Embryonic facial prominence (tissue), 1 donor: Measurements from ENCODE around the gene CEP152.
"Not testable (repeated sequence)": the region's sequence is repeated elsewhere in the genome, so short reads cannot be mapped to it uniquely, and the experiment has no call there.

Experiments
- DNase-seq: peaks from one replicate; pipeline ENCODE4 v3.0.0-alpha.2; 2016; ENCODE audit errors: extremely low spot score

CEP152 gene

GRCh38 chr15:48811325-48811958, 573 bp upstream of the CEP152 start:
- no peak for DNase-seq

- DNase-seq = no peak
Observed at GRCh38 chr15:48806151-48806550, 4.7 kb downstream of the CEP152 start.

DNA sequence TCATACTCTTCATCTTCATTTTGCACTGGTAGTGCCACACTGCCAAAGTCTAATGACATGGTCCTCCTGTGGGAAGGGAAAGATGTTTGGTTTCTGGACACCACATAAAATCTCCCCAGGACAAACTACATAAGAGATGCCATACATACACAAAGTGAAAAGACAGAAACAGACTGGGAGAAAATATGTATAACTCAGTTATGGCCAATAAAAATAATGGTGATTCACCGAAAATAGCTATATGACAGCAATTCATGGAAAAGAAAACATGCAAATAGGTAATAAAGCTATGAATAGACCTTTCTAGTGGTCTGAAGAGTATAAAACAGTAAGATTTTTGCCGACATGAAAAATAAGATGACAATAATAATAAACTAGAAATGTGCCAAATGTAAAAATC, 5.3 kb downstream of the CEP152 start:
- DNase-seq = no peak

DNA sequence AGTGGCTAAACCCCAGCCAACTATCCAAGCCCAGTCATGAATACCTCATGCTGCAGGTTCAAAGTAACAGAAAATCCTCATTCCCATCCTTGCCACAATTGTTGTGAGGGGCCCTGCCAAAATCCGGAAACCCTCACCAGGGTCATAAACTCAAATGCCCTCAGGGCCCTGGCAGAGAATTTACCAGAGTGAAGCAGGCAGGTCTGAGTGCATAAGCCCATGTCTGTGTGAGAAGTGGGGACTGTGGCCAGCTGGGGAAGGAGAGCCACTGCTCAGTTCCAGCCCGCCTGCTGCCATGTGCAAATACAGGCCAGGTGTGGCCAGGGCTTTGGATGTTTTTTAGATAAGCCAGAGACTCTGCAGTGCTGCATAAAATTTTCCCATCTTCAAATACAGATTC, 7.0 kb downstream of the CEP152 start:
- DNase-seq = no peak

DNA sequence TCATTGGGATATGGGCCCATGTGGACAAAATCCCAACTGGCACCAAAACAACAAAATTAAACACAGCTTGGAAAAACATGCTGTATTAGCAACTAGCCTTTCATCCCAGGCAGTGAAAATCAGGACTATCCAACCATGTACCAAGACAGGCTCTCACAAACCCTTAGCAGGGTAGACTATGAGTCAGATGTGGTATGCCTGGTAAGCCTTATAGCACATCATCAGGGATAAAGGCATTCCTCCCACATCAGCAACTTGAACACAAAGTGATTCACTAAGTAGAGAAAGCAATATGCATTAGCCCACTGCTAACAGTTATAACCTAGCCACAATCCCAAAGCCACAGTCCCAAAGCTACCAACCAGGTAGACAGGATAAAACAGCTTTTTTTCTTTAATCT, 8.0 kb downstream of the CEP152 start:
- no peak for DNase-seq

GRCh38 chr15:48802257-48802656, 8.6 kb downstream of the CEP152 start:
- no peak for DNase-seq

GRCh38 chr15:48800811-48801455, 9.9 kb downstream of the CEP152 start:
- DNase-seq = no peak

GRCh38 chr15:48800245-48800644, 10.6 kb downstream of the CEP152 start:
- DNase-seq = no peak

GRCh38 chr15:48798319-48798718, 12.6 kb downstream of the CEP152 start:
- DNase-seq = no peak

GRCh38 chr15:48796930-48797329, 13.9 kb downstream of the CEP152 start:
- no peak for DNase-seq

DNA sequence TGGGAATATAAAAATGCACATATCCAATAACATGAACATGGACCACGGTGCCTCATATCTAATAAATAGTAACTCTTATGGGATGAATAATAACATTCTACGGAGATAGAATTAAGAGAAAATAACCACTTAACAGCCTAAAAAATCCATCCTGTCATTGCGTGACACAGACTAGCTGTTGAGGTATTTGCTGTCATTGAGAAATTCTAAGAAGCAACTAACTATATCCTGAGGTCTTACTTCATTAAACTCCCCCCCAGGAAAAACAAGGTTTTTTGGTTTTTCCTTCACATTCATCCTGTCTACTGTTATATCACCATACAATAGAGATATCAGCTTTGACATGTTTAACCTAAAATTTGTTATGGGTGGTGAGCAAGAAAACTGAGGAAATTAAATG, 14.3 kb downstream of the CEP152 start:
- no peak for DNase-seq

GRCh38 chr15:48795901-48796300, 15.0 kb downstream of the CEP152 start:
- DNase-seq = no peak

GRCh38 chr15:48794697-48795134, 16.2 kb downstream of the CEP152 start:
- DNase-seq = no peak

GRCh38 chr15:48792408-48792807, 18.5 kb downstream of the CEP152 start:
- no peak for DNase-seq

GRCh38 chr15:48790466-48791115, 20.3 kb downstream of the CEP152 start:
- DNase-seq = not testable (repeated sequence)

GRCh38 chr15:48785712-48786111, 25.2 kb downstream of the CEP152 start:
- no peak for DNase-seq

DNA sequence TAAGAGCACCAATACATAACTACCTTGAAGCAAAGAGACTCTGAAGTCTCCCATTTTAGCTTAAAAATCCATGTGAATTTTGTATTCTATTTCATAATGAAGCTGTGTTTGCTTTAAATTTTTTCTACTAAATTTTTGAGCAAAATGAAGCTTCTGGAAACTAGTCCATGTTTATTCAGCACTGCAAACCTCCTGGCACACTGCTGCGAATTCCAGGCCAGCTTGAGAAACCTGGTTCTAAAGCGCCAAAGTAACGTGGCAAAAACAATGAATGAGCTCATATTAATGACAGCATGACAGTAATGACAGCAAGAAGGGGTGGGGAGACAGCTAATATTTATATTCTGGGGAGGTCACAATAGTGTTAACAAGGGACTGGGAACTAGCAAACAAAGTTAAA, 25.7 kb downstream of the CEP152 start:
- DNase-seq = no peak

GRCh38 chr15:48784756-48785155, 26.1 kb downstream of the CEP152 start:
- no peak for DNase-seq

DNA sequence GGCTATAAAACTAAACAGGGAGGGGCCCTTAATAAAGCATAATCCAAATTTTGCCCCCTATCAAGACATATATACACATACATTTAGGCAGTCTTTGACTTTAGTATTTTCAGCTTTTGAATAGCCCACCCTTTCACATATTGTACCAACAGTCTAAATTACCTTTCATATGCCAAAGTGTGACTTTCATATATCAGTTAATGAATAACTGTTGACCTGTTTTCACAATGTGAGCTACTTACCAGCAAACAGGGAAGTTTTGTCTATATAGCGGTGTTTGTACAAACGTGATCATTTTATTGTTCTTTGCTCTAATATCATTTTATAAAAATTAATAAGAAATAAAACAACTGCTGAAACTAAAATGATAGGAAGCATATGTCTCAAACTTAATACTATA, 28.0 kb downstream of the CEP152 start:
- DNase-seq = no peak

GRCh38 chr15:48781481-48782081, 29.3 kb downstream of the CEP152 start:
- DNase-seq = no peak

DNA sequence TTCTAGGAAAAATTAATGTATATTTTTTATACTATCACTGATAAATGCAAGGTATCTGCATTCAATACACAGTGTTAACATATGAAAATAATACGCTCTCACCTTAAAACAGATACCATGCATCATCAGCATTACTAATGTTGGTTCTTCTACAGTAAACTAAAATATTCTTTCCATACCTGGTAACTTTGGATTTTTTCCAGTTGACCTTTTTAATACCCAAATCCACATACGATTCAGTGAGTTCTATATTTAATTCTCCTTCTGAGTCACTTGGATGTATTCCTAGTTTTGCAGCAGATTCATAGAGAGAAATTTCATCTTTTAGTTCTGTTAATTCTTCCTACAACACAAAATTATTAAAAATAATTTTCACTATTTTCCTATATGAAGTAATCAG, 29.9 kb downstream of the CEP152 start:
- DNase-seq = no peak

DNA sequence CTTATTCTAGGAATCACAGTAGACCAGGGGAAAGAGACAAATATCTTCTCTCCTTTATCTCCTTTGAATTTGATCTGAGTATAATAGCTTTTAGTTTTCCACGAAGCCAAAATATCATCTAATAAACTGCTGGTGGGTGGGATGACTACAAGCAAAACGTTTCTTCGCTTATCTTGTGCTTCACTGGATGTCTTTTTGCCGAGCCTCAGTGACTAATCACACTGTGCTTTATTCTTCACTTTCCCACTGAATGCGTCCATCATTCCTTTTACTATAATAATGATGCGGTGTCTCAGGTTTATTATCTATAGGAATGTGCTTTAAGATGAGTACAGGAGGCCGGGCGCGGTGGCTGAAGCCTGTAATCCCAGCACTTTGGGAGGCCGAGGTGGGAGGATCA, 32.5 kb downstream of the CEP152 start:
- no peak for DNase-seq
